DOHH2 (cell line): ENCODE data around the gene HCK.

Experiments
- H3F3A ChIP-seq: fragments of 200-600 bp; sonication (generic), shearing (Covaris generic); 2 replicates; pipeline ENCODE4 v1.6.0; 2016; ENCODE audit warnings: antibody characterized with exemption, mild to moderate bottlenecking; ENCODE audit not compliant: control insufficient read depth, insufficient read depth
- H3K27ac ChIP-seq: fragments of 200-600 bp; sonication (generic); 2 replicates; pipeline ENCODE4 v1.5.1; 2014; ENCODE audit warnings: low read depth, mild to moderate bottlenecking, low read length, moderate library complexity
- H3K27me3 ChIP-seq: fragments of 200-600 bp; sonication (generic); 2 replicates; pipeline ENCODE4 v1.6.1; 2014; ENCODE audit warnings: mild to moderate bottlenecking, low read length, mixed read lengths; ENCODE audit not compliant: control insufficient read depth
- H3K36me3 ChIP-seq: fragments of 200-600 bp; sonication (generic); 2 replicates; pipeline ENCODE4 v1.6.1; 2014; ENCODE audit warnings: mild to moderate bottlenecking, low read length, moderate library complexity, mixed read lengths; ENCODE audit not compliant: control insufficient read depth
- H3K4me1 ChIP-seq: fragments of 200-600 bp; sonication (generic); 2 replicates; pipeline ENCODE4 v1.6.1; 2014; ENCODE audit warnings: mild to moderate bottlenecking, low read length, mixed read lengths; ENCODE audit not compliant: control insufficient read depth
- H3K4me2 ChIP-seq: fragments of 200-600 bp; sonication (generic); 2 replicates; pipeline ENCODE4 v1.6.0; 2014; ENCODE audit warnings: mild to moderate bottlenecking, low read length, moderate library complexity
- H3K4me3 ChIP-seq: fragments of 200-600 bp; sonication (generic); 2 replicates; pipeline ENCODE4 v1.5.1; 2014; ENCODE audit warnings: mild to moderate bottlenecking, low read length, mixed read lengths
- H3K79me2 ChIP-seq: fragments of 200-600 bp; sonication (generic); 2 replicates; pipeline ENCODE4 v1.6.1; 2014; ENCODE audit warnings: mild to moderate bottlenecking, low read length, mixed read lengths; ENCODE audit not compliant: control insufficient read depth
- H3K9me2 ChIP-seq: fragments of 200-600 bp; sonication (generic); replicated peaks from 2 replicates; pipeline ENCODE4 v1.6.1; 2014; ENCODE audit warnings: mild to moderate bottlenecking, low read length, mixed read lengths; ENCODE audit not compliant: control insufficient read depth
- H3K9me3 ChIP-seq: fragments of 200-600 bp; sonication (generic); 2 replicates; pipeline ENCODE4 v1.6.1; 2014; ENCODE audit warnings: antibody characterized with exemption, low read length, mixed read lengths; ENCODE audit not compliant: control insufficient read depth, insufficient read depth
- H4K20me1 ChIP-seq: fragments of 200-600 bp; sonication (generic); 2 replicates; pipeline ENCODE4 v1.6.0; 2014; ENCODE audit warnings: low read depth, mild to moderate bottlenecking, antibody characterized with exemption, low read length, moderate library complexity; ENCODE audit not compliant: control insufficient read depth, insufficient read depth
- CTCF ChIP-seq: fragments of 200-600 bp; sonication (generic); IDR thresholded peaks from one replicate; pipeline ENCODE4 v1.5.1; 2014; ENCODE audit warnings: antibody characterized with exemption, mild to moderate bottlenecking, low read depth, low read length; ENCODE audit not compliant: poor library complexity, severe bottlenecking
- EZH2phosphoT487 ChIP-seq: fragments of 200-600 bp; sonication (generic); IDR thresholded peaks from 2 replicates; pipeline ENCODE4 v1.6.1; 2017; ENCODE audit warnings: borderline replicate concordance, mild to moderate bottlenecking, antibody characterized with exemption, low read length, moderate library complexity, mixed read lengths

The HCK gene

GRCh38 chr20:32113591-32114260 lies 61.7 kb downstream of the HCK start:
- Histone ChIP-seq H3K9me2 (no peaks in the 10 kb centered on the region), H3K27ac (no peak overlapping the region), H3K79me2 (peaks cover 90% of the 10 kb centered on the region), H3K27me3 (no peaks in the 10 kb centered on the region), H3K4me2 (no peak overlapping the region), H3K36me3 (peaks cover 41% of the 10 kb centered on the region), H3K9me3 (no peaks in the 10 kb centered on the region), H3F3A (no peaks in the 10 kb centered on the region), H3K4me3 (no peak overlapping the region), H4K20me1 (peaks cover 23% of the 10 kb centered on the region), H3K4me1 (peaks cover 27% of the 10 kb centered on the region)
- TF ChIP-seq CTCF (no peak), EZH2phosphoT487 (no peak)

GRCh38 chr20:32114305-32114960 lies 62.4 kb downstream of the HCK start:
- TF ChIP-seq EZH2phosphoT487 (no peak), CTCF (no peak)
- Histone ChIP-seq H3K4me3 (no peak overlapping the region), H3K4me2 (no peak overlapping the region), H3K9me2 (no peaks in the 10 kb centered on the region), H4K20me1 (peaks cover 23% of the 10 kb centered on the region), H3F3A (no peaks in the 10 kb centered on the region; the same call in 1 of the 2 replicates), H3K27ac (no peak overlapping the region), H3K27me3 (no peaks in the 10 kb centered on the region), H3K36me3 (peaks cover 41% of the 10 kb centered on the region), H3K9me3 (no peaks in the 10 kb centered on the region), H3K79me2 (peaks cover 98% of the 10 kb centered on the region), H3K4me1 (peaks cover 27% of the 10 kb centered on the region)

GRCh38 chr20:32115211-32115767 lies 63.2 kb downstream of the HCK start:
- no peaks in the 10 kb centered on the region for H3K27me3 ChIP-seq
- H3K79me2 ChIP-seq, result peaks cover 98% of the 10 kb centered on the region
- peaks cover 22% of the 10 kb centered on the region for H4K20me1 ChIP-seq
- H3K4me3 ChIP-seq, result no peak overlapping the region
- no peak overlapping the region for H3K27ac ChIP-seq
- peaks cover 36% of the 10 kb centered on the region for H3K36me3 ChIP-seq
- no peak for TF ChIP-seq CTCF
- no peak for TF ChIP-seq EZH2phosphoT487
- H3F3A ChIP-seq, result peaks cover 2% of the 10 kb centered on the region; the same call in 1 of the 2 replicates
- no peaks in the 10 kb centered on the region for H3K9me2 ChIP-seq
- H3K4me2 ChIP-seq, result no peak overlapping the region
- no peaks in the 10 kb centered on the region for H3K9me3 ChIP-seq
- peaks cover 26% of the 10 kb centered on the region for H3K4me1 ChIP-seq
